DMS53 treated with DMSO at 0.1 percent for 48 hours (cell line): ENCODE results near the gene LGALS3BP.

Experiments used
- DNase-seq: peaks from one replicate; lab custom pipeline; 2025; ENCODE audit not compliant: unreplicated experiment; lab: John Stamatoyannopoulos, UW

The LGALS3BP gene

GRCh38 chr17:79014158-79014758 is 34.5 kb upstream of the LGALS3BP start:
- DNase-seq, result no peak

GRCh38 chr17:79012563-79013134 is 32.9 kb upstream of the LGALS3BP start:
- DNase-seq, result no peak

GRCh38 chr17:79011451-79012147 is 31.9 kb upstream of the LGALS3BP start:
- DNase-seq, result no peak

GRCh38 chr17:79010304-79010646 is 30.6 kb upstream of the LGALS3BP start:
- no peak for DNase-seq

GRCh38 chr17:79009397-79010303 is 29.9 kb upstream of the LGALS3BP start, which contains the start of gene CANT1:
Gene CANT1, minus strand, starts transcription at chr17:79009764. Its CDS starts 12,142 bp downstream, at chr17:78997622.
- DNase-seq, result peak; percentile 57

- no peak for DNase-seq
These were observed 29.1 kb upstream of the LGALS3BP start for GRCh38 chr17:79008666-79009387.

GRCh38 chr17:79007504-79008381 is 28.0 kb upstream of the LGALS3BP start:
- DNase-seq, result no peak

- DNase-seq, result no peak
These were observed 27.2 kb upstream of the LGALS3BP start for GRCh38 chr17:79006794-79007503.

- DNase-seq, result peak; percentile 23
These were observed 26.3 kb upstream of the LGALS3BP start for GRCh38 chr17:79006046-79006445.

- DNase-seq, result peak; percentile 97
These were observed 25.5 kb upstream of the LGALS3BP start for GRCh38 chr17:79005063-79005861.

GRCh38 chr17:79003661-79004411 is 24.1 kb upstream of the LGALS3BP start:
- DNase-seq, result no peak

GRCh38 chr17:79002796-79003593 is 23.3 kb upstream of the LGALS3BP start:
- no peak for DNase-seq

- DNase-seq, result no peak
These were observed 22.6 kb upstream of the LGALS3BP start for GRCh38 chr17:79002291-79002690.

GRCh38 chr17:79001190-79002020 is 21.7 kb upstream of the LGALS3BP start:
- no peak for DNase-seq

- no peak for DNase-seq
These were observed 20.9 kb upstream of the LGALS3BP start for GRCh38 chr17:79000396-79001189.
